SK-N-SH (cell line): ENCODE measurements around the gene CYTH3. TPM values are rescaled to one million over a fixed set of nuclear protein-coding genes. Genes with fewer than 3 reads are reported as not detected.

Source experiments
- CHD2 ChIP-seq: fragments of 150-350 bp; IDR thresholded peaks from 2 replicates; pipeline ENCODE4 v1.6.1; 2018; ENCODE audit warnings: low read length; ENCODE audit not compliant: partially characterized antibody
- CTCF ChIP-seq: fragments of 200-600 bp; sonication (generic); IDR thresholded peaks from 2 replicates; pipeline ENCODE4 v1.6.1; 2017; ENCODE audit warnings: antibody characterized with exemption, mild to moderate bottlenecking, moderate library complexity
- EZH2phosphoT487 ChIP-seq: fragments of 200-600 bp; sonication (generic); IDR thresholded peaks from 2 replicates; pipeline ENCODE4 v1.6.1; 2017; ENCODE audit warnings: low read depth, mixed run types, mild to moderate bottlenecking, antibody characterized with exemption, moderate library complexity, borderline replicate concordance
- FOSL2 ChIP-seq: IDR thresholded peaks from 2 replicates; pipeline ENCODE4 v1.4.0; 2012; ENCODE audit warnings: low read depth, mild to moderate bottlenecking, moderate library complexity, borderline replicate concordance
- FOXM1 ChIP-seq: IDR thresholded peaks from 2 replicates; pipeline ENCODE4 v1.4.0; 2012; ENCODE audit warnings: low read depth, mild to moderate bottlenecking
- GATA2 ChIP-seq: sonication (generic); formaldehyde crosslinking; IDR thresholded peaks from 2 replicates; pipeline ENCODE4 v1.5.0; 2020; ENCODE audit warnings: mild to moderate bottlenecking, missing genetic modification reagents
- IRF3 ChIP-seq: fragments of 150-350 bp; IDR thresholded peaks from 2 replicates; pipeline ENCODE4 v1.6.1; 2016; ENCODE audit warnings: mild to moderate bottlenecking, low read depth, low read length
- JUND ChIP-seq: IDR thresholded peaks from 2 replicates; pipeline ENCODE4 v1.4.0; 2012
- MAX ChIP-seq: IDR thresholded peaks from 2 replicates; pipeline ENCODE4 v1.4.0; 2012; ENCODE audit warnings: low read depth
- MEF2A ChIP-seq: IDR thresholded peaks from 2 replicates; pipeline ENCODE4 v1.4.0; 2012; ENCODE audit warnings: low read depth, borderline replicate concordance
- MXI1 ChIP-seq: IDR thresholded peaks from 2 replicates; pipeline ENCODE4 v1.6.1; 2012; ENCODE audit warnings: mild to moderate bottlenecking, low read depth, low read length, improper control_type of control experiment
- NFIC ChIP-seq: IDR thresholded peaks from 2 replicates; pipeline ENCODE4 v1.4.0; 2012; ENCODE audit warnings: borderline replicate concordance
- NRF1 ChIP-seq: IDR thresholded peaks from 2 replicates; pipeline ENCODE4 v1.6.1; 2012; ENCODE audit warnings: low read depth, mild to moderate bottlenecking, low read length
- PBX3 ChIP-seq: IDR thresholded peaks from 2 replicates; pipeline ENCODE4; 2012
- RAD21 ChIP-seq: IDR thresholded peaks from 2 replicates; pipeline ENCODE4 v1.6.1; 2012; ENCODE audit warnings: mild to moderate bottlenecking, low read length
- RCOR1 ChIP-seq: fragments of 150-350 bp; IDR thresholded peaks from 2 replicates; pipeline ENCODE4 v1.6.1; 2017; ENCODE audit warnings: antibody characterized with exemption, low read length
- SIN3A ChIP-seq: IDR thresholded peaks from 2 replicates; pipeline ENCODE4 v1.6.1; 2012; ENCODE audit warnings: low read depth, mild to moderate bottlenecking, low read length, moderate library complexity, borderline replicate concordance
- SMC3 ChIP-seq: IDR thresholded peaks from 2 replicates; pipeline ENCODE4 v1.6.1; 2012; ENCODE audit warnings: low read depth, low read length, improper control_type of control experiment
- TAF1 ChIP-seq: IDR thresholded peaks from 2 replicates; pipeline ENCODE4 v1.6.1; 2012; ENCODE audit warnings: low read depth, mild to moderate bottlenecking, low read length, moderate library complexity, borderline replicate concordance
- TCF12 ChIP-seq: IDR thresholded peaks from 2 replicates; pipeline ENCODE4 v1.4.0; 2012
- TEAD4 ChIP-seq: IDR thresholded peaks from 2 replicates; pipeline ENCODE4 v1.4.0; 2012; ENCODE audit warnings: mild to moderate bottlenecking, borderline replicate concordance; ENCODE audit not compliant: insufficient read depth
- USF1 ChIP-seq: IDR thresholded peaks from 2 replicates; pipeline ENCODE4 v1.4.0; 2012; ENCODE audit warnings: low read depth, borderline replicate concordance
- USF2 ChIP-seq: fragments of 150-350 bp; IDR thresholded peaks from 2 replicates; pipeline ENCODE4 v1.6.1; 2017; ENCODE audit warnings: antibody characterized with exemption, low read length, low read depth, borderline replicate concordance
- YY1 ChIP-seq: IDR thresholded peaks from 2 replicates; pipeline ENCODE4 v1.4.0; 2012; ENCODE audit warnings: low read depth, mild to moderate bottlenecking
- ZBTB33 ChIP-seq: IDR thresholded peaks from 2 replicates; pipeline ENCODE4 v1.4.0; 2012; ENCODE audit warnings: low read depth, borderline replicate concordance
- polyA plus RNA-seq, 3 experiments: library from polyadenylated mRNA; depleted of rRNA; stranded (reverse); fragments of >200 nt; gene quantifications; 2 replicates each; pipeline ENCODE4 v1.2.3, GENCODE V29; 2012

CYTH3 gene
- polyA plus RNA-seq, 1 of the 3 experiments (the other 2 are of a cell fraction) = 55.1 TPM

- TF ChIP-seq PBX3 = no peak
- TF ChIP-seq FOXM1 = no peak
- TF ChIP-seq MEF2A = 0 out of 2 replicates have a peak, but pooled peaks have one; percentile 12
- no peak for TF ChIP-seq SMC3
- TF ChIP-seq USF1 = no peak
- no peak for TF ChIP-seq NRF1
- TF ChIP-seq EZH2phosphoT487 = no peak
- TF ChIP-seq CTCF = no peak
- TF ChIP-seq CHD2 = no peak
- TF ChIP-seq IRF3 = no peak
- TF ChIP-seq USF2 = no peak
- no peak for TF ChIP-seq GATA2 (CRISPR knock-in tag)
- no peak for TF ChIP-seq YY1
- no peak for TF ChIP-seq RCOR1
- peak; percentile 16; the same call in 1 of the 2 replicates for TF ChIP-seq TCF12
- no peak for TF ChIP-seq NFIC
- no peak for TF ChIP-seq RAD21
- TF ChIP-seq SIN3A = no peak
- no peak for TF ChIP-seq MAX
- TF ChIP-seq ZBTB33 = no peak
- 0 out of 2 replicates have a peak, but pooled peaks have one; percentile 14 for TF ChIP-seq TEAD4
- TF ChIP-seq JUND = peak; percentile 15; the same call in 1 of the 2 replicates
- no peak for TF ChIP-seq TAF1
- TF ChIP-seq MXI1 = no peak
- no peak for TF ChIP-seq FOSL2
Observed at GRCh38 chr7:6252341-6252746, 20.1 kb downstream of the CYTH3 start (continued).
